Fibroblast of the aortic adventitia (primary cell): ENCODE results near the gene FHIT. TPM values are rescaled to one million over a fixed set of nuclear protein-coding genes. Genes with fewer than 3 reads are reported as not detected.

Experiments used
- DNase-seq: peaks from one replicate; pipeline ENCODE4 v3.0.0-alpha.2; 2010; ENCODE audit warnings: low read depth
- H3K4me3 ChIP-seq: 2 replicates; pipeline ENCODE4 v1.5.1; 2011; ENCODE audit warnings: low read depth, mild to moderate bottlenecking, control low read depth, low read length, moderate library complexity
- total RNA-seq: library from RNA; depleted of rRNA; stranded (reverse); fragments of >200 nt; gene quantifications from 2 replicates; pipeline ENCODE4 v1.2.3, GENCODE V29; 2012; ENCODE audit warnings: low replicate concordance
- TF ChIP-seq, protein P1 (sequence below): IDR thresholded peaks from 2 replicates; pipeline ENCODE4 v1.5.1; 2011; ENCODE audit warnings: mild to moderate bottlenecking, low read length, control low read depth, inconsistent platforms; ENCODE audit not compliant: insufficient read depth

The FHIT gene
- total RNA-seq, 1 donor, result 1.5 TPM

DNA sequence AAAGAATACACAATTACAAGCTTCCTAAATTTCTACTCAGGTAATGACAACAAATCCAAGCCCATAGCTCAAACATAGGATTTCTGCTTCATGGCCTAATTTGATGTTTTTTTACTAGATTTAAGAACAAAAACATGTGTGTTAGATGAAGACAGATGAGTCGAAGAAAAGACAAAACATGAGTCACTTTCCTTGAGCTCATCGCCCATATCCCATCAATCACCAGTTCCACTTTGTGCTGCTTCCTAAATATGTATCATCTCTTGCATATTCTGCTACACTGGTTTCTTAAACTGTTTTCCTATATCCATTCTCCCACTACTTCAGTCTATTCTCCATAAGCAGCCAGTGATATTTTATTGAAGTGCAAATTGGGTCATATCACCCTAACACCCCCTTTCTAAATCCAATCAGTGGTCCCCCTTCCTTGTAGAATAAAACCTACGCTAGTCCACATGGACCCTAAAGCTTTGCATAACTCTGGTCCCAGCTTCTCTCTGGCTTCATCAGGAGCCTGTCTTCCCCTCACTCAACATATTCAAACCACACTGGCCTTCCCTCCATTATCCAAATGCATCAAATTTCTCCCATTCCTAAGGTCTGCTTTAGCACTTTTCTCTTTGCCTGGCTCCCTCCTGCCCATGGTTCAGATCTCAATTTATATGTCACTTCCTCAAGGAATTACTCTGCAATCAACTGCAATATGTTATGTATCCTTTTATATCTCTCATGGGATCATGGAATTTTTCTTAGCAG, 1033.9 kb downstream of the FHIT start:
- TF ChIP-seq, protein P1, sequence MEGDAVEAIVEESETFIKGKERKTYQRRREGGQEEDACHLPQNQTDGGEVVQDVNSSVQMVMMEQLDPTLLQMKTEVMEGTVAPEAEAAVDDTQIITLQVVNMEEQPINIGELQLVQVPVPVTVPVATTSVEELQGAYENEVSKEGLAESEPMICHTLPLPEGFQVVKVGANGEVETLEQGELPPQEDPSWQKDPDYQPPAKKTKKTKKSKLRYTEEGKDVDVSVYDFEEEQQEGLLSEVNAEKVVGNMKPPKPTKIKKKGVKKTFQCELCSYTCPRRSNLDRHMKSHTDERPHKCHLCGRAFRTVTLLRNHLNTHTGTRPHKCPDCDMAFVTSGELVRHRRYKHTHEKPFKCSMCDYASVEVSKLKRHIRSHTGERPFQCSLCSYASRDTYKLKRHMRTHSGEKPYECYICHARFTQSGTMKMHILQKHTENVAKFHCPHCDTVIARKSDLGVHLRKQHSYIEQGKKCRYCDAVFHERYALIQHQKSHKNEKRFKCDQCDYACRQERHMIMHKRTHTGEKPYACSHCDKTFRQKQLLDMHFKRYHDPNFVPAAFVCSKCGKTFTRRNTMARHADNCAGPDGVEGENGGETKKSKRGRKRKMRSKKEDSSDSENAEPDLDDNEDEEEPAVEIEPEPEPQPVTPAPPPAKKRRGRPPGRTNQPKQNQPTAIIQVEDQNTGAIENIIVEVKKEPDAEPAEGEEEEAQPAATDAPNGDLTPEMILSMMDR, result no peak
- no peak for DNase-seq
- H3K4me3 ChIP-seq, result no peak overlapping the region

DNA sequence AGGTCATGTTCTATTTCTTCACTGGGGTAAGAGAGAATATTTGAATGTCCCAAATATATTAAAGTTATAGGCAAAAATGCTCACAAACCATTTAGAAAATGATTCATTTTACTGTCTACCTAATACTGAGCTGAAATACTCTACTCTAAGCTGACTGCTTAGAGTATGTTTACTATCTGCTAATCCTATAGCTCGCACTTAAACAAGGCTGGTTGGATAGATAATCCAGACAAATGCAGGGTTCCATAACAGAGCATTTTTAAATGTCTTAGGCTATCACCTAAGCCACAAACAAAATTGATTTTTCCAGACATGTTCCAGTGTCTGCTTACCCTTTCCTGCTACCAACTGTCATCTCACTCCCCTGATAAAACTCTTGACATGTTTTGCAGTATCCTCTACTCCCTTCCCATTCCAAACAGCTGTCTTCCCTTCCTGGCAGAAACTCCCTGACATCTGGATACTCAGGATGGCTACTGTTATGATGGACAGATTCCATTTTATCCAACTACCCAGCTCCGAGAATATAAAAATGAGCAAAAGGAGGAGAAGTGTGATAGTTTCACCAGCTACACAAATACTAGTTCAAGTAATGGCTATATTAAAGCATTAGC, 1034.7 kb downstream of the FHIT start:
- no peak for DNase-seq
- no peak overlapping the region for H3K4me3 ChIP-seq
- TF ChIP-seq, protein P1, result no peak

DNA sequence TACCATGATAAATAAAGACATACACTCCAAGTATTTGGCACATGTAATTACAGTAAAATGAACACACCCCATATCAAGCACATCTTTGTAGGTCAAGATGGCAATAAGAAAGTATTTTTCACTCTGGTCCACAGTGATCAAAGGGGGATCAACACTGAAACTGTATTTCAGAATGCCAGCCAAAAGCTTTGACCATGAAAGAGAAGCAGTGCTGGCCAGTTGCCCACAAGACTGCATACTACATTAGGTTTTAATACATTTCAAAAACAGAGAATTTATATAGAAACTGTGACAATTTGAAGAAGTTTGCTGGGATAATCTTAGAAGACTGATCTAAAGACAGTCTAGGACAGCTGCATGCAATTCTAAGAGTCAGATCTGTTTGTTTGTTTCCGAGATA, 1035.3 kb downstream of the FHIT start:
- TF ChIP-seq, protein P1, result no peak
- no peak for DNase-seq
- H3K4me3 ChIP-seq, result no peak overlapping the region

DNA sequence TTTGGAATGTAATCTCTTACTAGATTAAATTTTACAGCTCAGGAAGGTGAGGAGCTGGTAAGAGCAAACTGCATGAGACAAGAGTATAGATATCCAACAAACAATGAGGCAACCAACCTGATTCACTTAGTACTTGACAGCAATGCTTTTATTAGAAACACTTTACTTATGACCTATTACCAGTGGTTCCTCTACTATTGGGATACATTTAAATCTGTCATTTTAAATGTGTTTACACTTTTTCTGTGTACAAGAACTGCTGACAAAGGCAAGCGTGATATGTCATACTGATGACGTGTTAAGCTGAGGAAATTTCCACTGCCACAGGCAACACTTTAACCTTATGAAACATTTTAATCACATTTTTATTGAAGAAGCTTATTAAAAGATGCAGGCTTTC, 1043.3 kb downstream of the FHIT start:
- no peak overlapping the region for H3K4me3 ChIP-seq
- DNase-seq, result no peak
- TF ChIP-seq, protein P1, result no peak

DNA sequence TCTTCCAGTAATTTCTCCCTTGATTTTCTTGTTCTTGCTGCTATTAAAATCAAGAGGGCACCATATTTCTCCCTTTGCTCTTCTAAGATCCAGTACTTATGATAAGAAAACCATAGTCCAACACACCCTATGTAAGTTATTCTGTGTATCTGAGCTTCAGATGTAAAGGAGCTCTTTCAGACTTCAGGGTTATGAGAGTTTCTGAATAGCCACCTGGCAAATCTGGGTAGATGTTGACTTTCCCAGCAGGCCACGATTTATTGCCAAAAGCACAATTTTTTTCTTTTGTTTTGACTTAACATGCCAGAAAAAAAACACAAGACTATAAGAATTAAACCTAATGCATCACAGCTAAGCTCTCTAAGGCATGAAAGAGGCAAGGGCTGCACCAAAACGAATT, 1045.0 kb downstream of the FHIT start:
- no peak for DNase-seq
- H3K4me3 ChIP-seq, result no peak overlapping the region
- TF ChIP-seq, protein P1, result no peak

DNA sequence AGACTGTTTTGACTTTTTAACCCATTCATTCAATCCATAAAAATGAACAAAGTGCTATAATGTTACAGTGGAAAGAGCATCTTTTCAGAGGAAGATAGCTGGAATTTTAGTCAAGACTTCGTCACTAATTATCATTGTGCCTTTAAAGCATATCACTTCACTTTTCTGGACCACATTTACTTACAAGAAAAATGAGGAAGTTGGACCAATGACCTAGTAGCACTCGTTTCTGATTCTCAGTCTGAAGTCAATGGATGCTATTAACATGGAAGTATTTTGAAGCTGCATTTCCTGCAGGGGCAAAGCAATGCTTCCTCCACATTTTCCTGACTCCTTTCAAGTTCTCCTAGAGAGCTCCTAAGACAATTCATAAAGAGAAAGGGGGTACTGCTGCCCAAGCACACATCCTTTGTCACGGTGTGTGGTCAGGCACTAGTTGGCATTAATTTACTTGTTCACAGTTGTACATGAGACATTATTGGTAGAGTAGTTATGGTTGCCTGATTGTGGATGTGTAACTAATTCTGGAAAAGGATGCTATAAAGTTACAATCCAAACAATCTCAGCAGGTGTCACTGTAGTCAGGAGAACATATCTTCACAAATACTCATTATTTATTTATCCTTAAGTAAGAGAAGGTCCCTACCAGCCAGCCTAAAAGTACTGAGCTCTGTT, 1049.1 kb downstream of the FHIT start:
- TF ChIP-seq, protein P1, result no peak
- DNase-seq, result no peak
- no peak overlapping the region for H3K4me3 ChIP-seq
